Measurements from ENCODE around the gene PKN1. TPM values are rescaled to one million over a fixed set of nuclear protein-coding genes. Genes with fewer than 3 reads are reported as not detected.

The PKN1 gene
- total and polyA plus RNA-seq, 2 of the 13 experiments (the other 11 are each of a cell fraction or from before 2014, with no cell fraction given): 45.7 to 54.5 TPM

DNA sequence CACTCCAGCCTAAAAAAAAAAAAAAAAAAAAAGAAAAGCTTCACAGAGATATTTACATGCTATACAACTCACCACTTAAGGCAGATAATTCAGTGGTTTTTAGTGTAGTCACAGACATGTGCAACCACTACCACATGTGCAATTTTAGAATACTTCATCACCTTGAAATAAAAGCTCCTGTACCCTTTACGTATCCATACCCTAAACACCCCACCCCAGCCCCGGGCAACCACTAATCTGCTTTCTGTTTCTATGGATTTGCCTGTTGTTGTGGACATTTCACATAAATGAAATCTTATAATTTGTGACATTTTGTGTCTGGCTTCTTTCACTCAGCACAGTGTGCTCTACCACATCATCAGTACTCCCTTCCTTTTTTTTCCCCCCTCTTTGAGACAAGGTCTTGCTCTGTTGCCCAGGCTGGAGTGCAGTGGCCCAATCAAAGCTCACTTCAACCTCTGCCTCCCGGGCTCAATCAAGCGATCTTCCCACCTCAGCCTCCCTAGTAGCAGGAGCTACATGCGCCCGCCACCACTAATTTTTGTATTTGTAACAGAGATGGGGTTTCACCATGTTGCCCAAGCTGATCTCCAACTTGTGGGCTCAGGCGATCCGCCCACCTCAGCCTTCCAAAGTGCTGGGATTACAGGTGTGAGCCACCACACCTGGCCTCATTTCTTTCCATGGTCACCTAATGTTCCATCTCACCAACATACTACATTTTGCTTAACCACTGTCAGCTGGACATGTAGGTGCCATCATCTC is 18.0 kb upstream of the PKN1 start (continued):
- no peak for TF ChIP-seq KLF9 (CRISPR knock-in tag; IDR thresholded peaks at IDR 0.05; ENCODE audit: low read depth)
- no peak for TF ChIP-seq NFE2L2 (IDR thresholded peaks at IDR 0.05; ENCODE audit: low read length)
- no peak for TF ChIP-seq MED1 (CRISPR knock-in tag; IDR thresholded peaks at IDR 0.05)
- no peak for TF ChIP-seq AKAP8 (CRISPR knock-in tag; IDR thresholded peaks at IDR 0.05)
- TF ChIP-seq, protein P1, sequence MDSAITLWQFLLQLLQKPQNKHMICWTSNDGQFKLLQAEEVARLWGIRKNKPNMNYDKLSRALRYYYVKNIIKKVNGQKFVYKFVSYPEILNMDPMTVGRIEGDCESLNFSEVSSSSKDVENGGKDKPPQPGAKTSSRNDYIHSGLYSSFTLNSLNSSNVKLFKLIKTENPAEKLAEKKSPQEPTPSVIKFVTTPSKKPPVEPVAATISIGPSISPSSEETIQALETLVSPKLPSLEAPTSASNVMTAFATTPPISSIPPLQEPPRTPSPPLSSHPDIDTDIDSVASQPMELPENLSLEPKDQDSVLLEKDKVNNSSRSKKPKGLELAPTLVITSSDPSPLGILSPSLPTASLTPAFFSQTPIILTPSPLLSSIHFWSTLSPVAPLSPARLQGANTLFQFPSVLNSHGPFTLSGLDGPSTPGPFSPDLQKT (CRISPR knock-in tag; IDR thresholded peaks at IDR 0.05; ENCODE audit: borderline replicate concordance): no peak
- TF ChIP-seq IKZF5 (CRISPR knock-in tag; IDR thresholded peaks at IDR 0.05): no peak

DNA sequence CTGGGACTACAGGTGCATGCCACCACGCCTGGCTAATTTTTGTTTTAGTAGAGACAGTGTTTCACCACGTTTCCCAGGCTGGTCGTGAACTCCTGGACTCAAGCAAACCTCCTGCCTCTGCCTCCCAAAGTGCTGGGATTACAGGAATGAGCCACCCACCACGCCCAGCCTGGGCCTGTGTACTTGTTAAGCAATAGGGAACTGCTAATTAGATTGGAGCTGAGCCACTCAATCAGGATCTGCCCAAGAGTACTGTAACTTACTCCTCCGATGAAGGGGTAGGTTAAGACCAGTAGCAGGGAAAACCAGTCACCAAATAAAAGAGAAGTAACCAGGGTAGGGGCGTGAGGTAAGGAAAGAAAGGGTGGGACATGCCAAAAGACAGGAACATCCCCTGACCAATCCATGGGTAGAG is 16.3 kb upstream of the PKN1 start:
- H3K4me3 ChIP-seq (replicated peaks in 1 of 3; ENCODE audit: insufficient read depth in 1 of 3, low read depth in 2 of 3, low read length in 3 of 3): peak overlapping the region in 1 of 3 experiments; percentile 16; a peak in 3 of 6 replicates
- 57% methylated on average over 6 of the region's 6 CpGs for WGBS (ENCODE audit: low lambda C conversion rate)
- intact Hi-C loops (cut with micrococcal nuclease; ENCODE audit: unreplicated experiment) (no loop called here), in situ Hi-C loops (cut with HindIII; ENCODE audit: extremely low pct_ligation_motif_present, low pct_unique_long_range_greater_than_20kb) (loop anchor here (25.0 kb wide), 1 partner anchor 530 kb away; the partner anchor contains the start of gene NANOS3)
- FAIRE-seq: no peak
- H3K9me3 ChIP-seq (ENCODE audit: low read length): no peaks in the 10 kb centered on the region
- H3K36me3 ChIP-seq (replicated peaks in 1 of 2; ENCODE audit: control insufficient read depth in 1 of 2, insufficient read depth in 2 of 2, low read length in 2 of 2): peaks cover 12 to 28% of the 10 kb centered on the region in 2 experiments; a peak in 4 of 5 replicates
- BruUV-seq (replicated peaks): no TSS peak
- no peaks in the 10 kb centered on the region for H3K27me3 ChIP-seq (ENCODE audit: control insufficient read depth in 1 of 2, insufficient read depth in 2 of 2, low read length in 2 of 2)
- no peak for DNase-seq (ENCODE audit: low spot score)
- POLR2A ChIA-PET: interaction anchor here (2.3 kb wide), 1 partner anchor 11 kb away, joined by 6 read pairs; no protein-coding TSS in a partner anchor
- ATAC-seq: no peak
- peak overlapping the region; percentile 15; the same call in 1 of the 2 replicates for H3K9ac ChIP-seq (ENCODE audit: insufficient read depth, low read depth, low read length)
- no peak overlapping the region for H2AFZ ChIP-seq (ENCODE audit: low read length)
- peaks cover 31% of the 10 kb centered on the region for H4K20me1 ChIP-seq (ENCODE audit: insufficient read depth, low read length)
- H3K27ac ChIP-seq (ENCODE audit: extremely low read length, insufficient read depth, low read length): no peak overlapping the region
- H3K4me2 ChIP-seq (ENCODE audit: low read depth, low read length): peak overlapping the region; percentile 91
- peaks cover 57% of the 10 kb centered on the region for H3K79me2 ChIP-seq (ENCODE audit: insufficient read depth, low read length)
- CTCF ChIA-PET (ENCODE audit: low intra/inter-chr PET ratio, low total read pairs): no interaction called here
- peaks cover 34% of the 10 kb centered on the region for H3K4me1 ChIP-seq (ENCODE audit: insufficient read depth, low read length)
- TF ChIP-seq RARA (CRISPR knock-in tag; IDR thresholded peaks at IDR 0.05) (no peak), CEBPG (CRISPR knock-in tag; IDR thresholded peaks at IDR 0.05) (peak; percentile 46), HOXA3 (CRISPR knock-in tag; IDR thresholded peaks at IDR 0.05) (0 out of 2 replicates have a peak, but pooled peaks have one; percentile 11), ARID2 (CRISPR knock-in tag; IDR thresholded peaks at IDR 0.05; ENCODE audit: borderline replicate concordance) (no peak), TSC22D2 (CRISPR knock-in tag; IDR thresholded peaks at IDR 0.05; ENCODE audit: borderline replicate concordance) (no peak), ZNF770 (CRISPR knock-in tag; IDR thresholded peaks at IDR 0.05) (peak; percentile 82)

All from HepG2 (cell line).